SK-N-SH treated with all-trans-retinoic acid at 6 μM for 48 hours (cell line): Measurements from ENCODE around the gene FOLR2.

Source experiments
- ATAC-seq: fragments of 200-7000 bp; cut with Tn5 transposase; 3 replicates; pipeline ENCODE4 v1.9.1; 2020; ENCODE audit warnings: mild to moderate bottlenecking, moderate library complexity
- ARNTL ChIP-seq: fragments of 450-650 bp; formaldehyde crosslinking; IDR thresholded peaks from 2 replicates; pipeline ENCODE4 v1.5.0; 2020; ENCODE audit warnings: low read depth, mild to moderate bottlenecking, moderate library complexity, borderline replicate concordance
- BACH2 ChIP-seq: fragments of 250-450 bp; sonication (Bioruptor Pico); IDR thresholded peaks from 2 replicates; pipeline ENCODE4 v1.9.0; 2021; ENCODE audit warnings: mild to moderate bottlenecking, borderline replicate concordance
- CSDC2 ChIP-seq: fragments of 250-450 bp; sonication (Bioruptor Pico); IDR thresholded peaks from 2 replicates; pipeline ENCODE4 v1.5.0; 2020; ENCODE audit warnings: mild to moderate bottlenecking, moderate library complexity
- CSRNP3 ChIP-seq: fragments of 250-450 bp; sonication (Bioruptor Pico); IDR thresholded peaks from 2 replicates; pipeline ENCODE4 v1.5.1; 2021; ENCODE audit warnings: mild to moderate bottlenecking, moderate library complexity
- ESRRG ChIP-seq: fragments of 250-450 bp; sonication (Bioruptor Pico); IDR thresholded peaks from 2 replicates; pipeline ENCODE4 v1.6.1; 2021; ENCODE audit warnings: mild to moderate bottlenecking
- GLIS3 ChIP-seq: fragments of 250-450 bp; sonication (Bioruptor Pico); IDR thresholded peaks from 2 replicates; pipeline ENCODE4 v1.5.0; 2020; ENCODE audit warnings: mild to moderate bottlenecking, moderate library complexity
- ISL1 ChIP-seq: fragments of 250-450 bp; sonication (Bioruptor Pico); IDR thresholded peaks from 2 replicates; pipeline ENCODE4 v2.1.2; 2022; ENCODE audit warnings: mild to moderate bottlenecking, moderate library complexity
- OSR1 ChIP-seq: fragments of 250-450 bp; sonication (Bioruptor Pico); IDR thresholded peaks from 2 replicates; pipeline ENCODE4 v1.8.0; 2022; ENCODE audit warnings: moderate library complexity, mild to moderate bottlenecking, inconsistent platforms
- PPARA ChIP-seq: fragments of 250-450 bp; sonication (Bioruptor Pico); IDR thresholded peaks from 2 replicates; pipeline ENCODE4 v1.5.0; 2020; ENCODE audit warnings: mild to moderate bottlenecking, borderline replicate concordance
- RARB ChIP-seq: fragments of 250-450 bp; sonication (Bioruptor Pico); IDR thresholded peaks from 2 replicates; pipeline ENCODE4 v1.8.0; 2021; ENCODE audit warnings: mild to moderate bottlenecking, moderate library complexity
- SNAI2 ChIP-seq: fragments of 250-450 bp; sonication (Bioruptor Pico); IDR thresholded peaks from 2 replicates; pipeline ENCODE4 v1.5.0; 2020; ENCODE audit warnings: mild to moderate bottlenecking, moderate library complexity
- TCF4 ChIP-seq: fragments of 250-450 bp; sonication (Bioruptor Pico); IDR thresholded peaks from 2 replicates; pipeline ENCODE4 v1.8.0; 2021; ENCODE audit warnings: mild to moderate bottlenecking, moderate library complexity, borderline replicate concordance
- TOX ChIP-seq: fragments of 250-450 bp; sonication (Bioruptor Pico); IDR thresholded peaks from 2 replicates; pipeline ENCODE4 v1.8.0; 2021; ENCODE audit warnings: mild to moderate bottlenecking, moderate library complexity, borderline replicate concordance
- ZC3H10 ChIP-seq: fragments of 250-450 bp; sonication (Bioruptor Pico); IDR thresholded peaks from 2 replicates; pipeline ENCODE4 v1.5.1; 2021; ENCODE audit warnings: mild to moderate bottlenecking, moderate library complexity
- ZFP3 ChIP-seq: fragments of 250-450 bp; sonication (Bioruptor Pico); IDR thresholded peaks from 2 replicates; pipeline ENCODE4 v1.5.0; 2020; ENCODE audit warnings: mild to moderate bottlenecking, moderate library complexity
- ZFP30 ChIP-seq: fragments of 450-650 bp; formaldehyde crosslinking; IDR thresholded peaks from 2 replicates; pipeline ENCODE4 v1.5.0; 2022; ENCODE audit warnings: mild to moderate bottlenecking, moderate library complexity
- ZNF565 ChIP-seq: fragments of 450-650 bp; formaldehyde crosslinking; conservative IDR thresholded peaks from 2 replicates; pipeline ENCODE4 v1.5.0; 2020; ENCODE audit warnings: low read depth, mild to moderate bottlenecking, moderate library complexity
- ZNF70 ChIP-seq: fragments of 450-650 bp; formaldehyde crosslinking; IDR thresholded peaks from 2 replicates; pipeline ENCODE4 v1.5.0; 2020; ENCODE audit warnings: mild to moderate bottlenecking, moderate library complexity
- ZNF8 ChIP-seq: fragments of 450-650 bp; formaldehyde crosslinking; IDR thresholded peaks from 2 replicates; pipeline ENCODE4 v1.5.0; 2020; ENCODE audit warnings: mild to moderate bottlenecking, moderate library complexity
- TF ChIP-seq, protein P1 (sequence below): fragments of 250-450 bp; sonication (Bioruptor Pico); IDR thresholded peaks from 2 replicates; pipeline ENCODE4 v1.5.1; 2020; ENCODE audit warnings: low read depth, mild to moderate bottlenecking, moderate library complexity
- TF ChIP-seq, protein P2 (sequence below): fragments of 250-450 bp; sonication (Bioruptor Pico); IDR thresholded peaks from 2 replicates; pipeline ENCODE4 v1.8.0; 2021; ENCODE audit warnings: low read depth, mild to moderate bottlenecking, moderate library complexity, borderline replicate concordance
- TF ChIP-seq, protein P3 (sequence below): fragments of 250-450 bp; sonication (Bioruptor Pico); IDR thresholded peaks from 2 replicates; pipeline ENCODE4 v1.5.0; 2020; ENCODE audit warnings: mild to moderate bottlenecking, moderate library complexity
- TF ChIP-seq, protein P4 (sequence below): fragments of 250-450 bp; sonication (Bioruptor Pico); IDR thresholded peaks from 2 replicates; pipeline ENCODE4 v1.8.0; 2020; ENCODE audit warnings: mild to moderate bottlenecking, moderate library complexity, borderline replicate concordance

Gene FOLR2

DNA sequence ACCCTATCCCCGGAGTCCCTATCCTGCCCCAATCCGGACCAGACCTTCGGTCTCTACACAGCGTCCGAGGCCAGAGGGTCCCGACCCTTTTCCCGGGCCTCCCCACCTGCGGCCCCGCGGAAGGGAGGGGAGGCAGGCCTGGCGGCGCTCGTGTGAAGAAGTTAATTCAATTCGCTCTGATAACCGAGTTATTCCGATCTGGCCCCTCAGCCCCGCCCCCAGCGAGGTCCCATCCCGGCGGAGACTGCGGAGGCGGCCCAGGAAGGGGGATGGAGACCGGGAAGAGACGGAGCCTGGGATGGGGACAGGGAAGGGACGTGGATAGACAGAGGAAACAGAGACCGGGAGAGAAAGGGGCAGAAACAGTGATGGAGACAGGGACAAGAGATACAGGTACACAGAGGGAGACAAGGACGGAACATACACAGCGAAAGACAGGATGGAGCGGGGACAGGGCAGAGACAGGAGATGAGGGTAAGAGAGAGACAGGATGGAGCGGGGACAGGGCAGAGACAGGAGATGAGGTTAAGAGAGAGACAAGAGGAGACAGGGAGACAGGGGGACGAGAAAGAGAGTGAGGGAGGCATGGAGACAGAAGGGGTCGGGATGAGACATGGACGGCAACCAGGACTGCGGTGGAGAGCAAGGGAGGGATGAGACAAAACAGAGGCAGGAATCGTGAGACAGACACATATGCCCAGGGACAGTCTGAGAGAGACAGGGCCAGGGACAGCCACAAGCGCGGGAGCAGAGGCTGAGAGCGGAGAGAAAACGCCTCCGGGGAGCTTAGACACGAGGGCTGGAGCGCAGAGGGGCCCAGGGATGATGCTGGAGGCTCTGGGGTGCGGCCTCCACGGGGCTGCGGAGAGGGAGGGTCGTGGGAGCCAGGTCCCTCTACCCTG, 28.0 kb downstream of the FOLR2 start:
- no peak for TF ChIP-seq CSRNP3 (CRISPR knock-in tag)
- TF ChIP-seq, protein P1, sequence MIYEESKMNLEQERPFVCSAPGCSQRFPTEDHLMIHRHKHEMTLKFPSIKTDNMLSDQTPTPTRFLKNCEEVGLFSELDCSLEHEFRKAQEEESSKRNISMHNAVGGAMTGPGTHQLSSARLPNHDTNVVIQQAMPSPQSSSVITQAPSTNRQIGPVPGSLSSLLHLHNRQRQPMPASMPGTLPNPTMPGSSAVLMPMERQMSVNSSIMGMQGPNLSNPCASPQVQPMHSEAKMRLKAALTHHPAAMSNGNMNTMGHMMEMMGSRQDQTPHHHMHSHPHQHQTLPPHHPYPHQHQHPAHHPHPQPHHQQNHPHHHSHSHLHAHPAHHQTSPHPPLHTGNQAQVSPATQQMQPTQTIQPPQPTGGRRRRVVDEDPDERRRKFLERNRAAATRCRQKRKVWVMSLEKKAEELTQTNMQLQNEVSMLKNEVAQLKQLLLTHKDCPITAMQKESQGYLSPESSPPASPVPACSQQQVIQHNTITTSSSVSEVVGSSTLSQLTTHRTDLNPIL = no peak
- TF ChIP-seq, protein P2, sequence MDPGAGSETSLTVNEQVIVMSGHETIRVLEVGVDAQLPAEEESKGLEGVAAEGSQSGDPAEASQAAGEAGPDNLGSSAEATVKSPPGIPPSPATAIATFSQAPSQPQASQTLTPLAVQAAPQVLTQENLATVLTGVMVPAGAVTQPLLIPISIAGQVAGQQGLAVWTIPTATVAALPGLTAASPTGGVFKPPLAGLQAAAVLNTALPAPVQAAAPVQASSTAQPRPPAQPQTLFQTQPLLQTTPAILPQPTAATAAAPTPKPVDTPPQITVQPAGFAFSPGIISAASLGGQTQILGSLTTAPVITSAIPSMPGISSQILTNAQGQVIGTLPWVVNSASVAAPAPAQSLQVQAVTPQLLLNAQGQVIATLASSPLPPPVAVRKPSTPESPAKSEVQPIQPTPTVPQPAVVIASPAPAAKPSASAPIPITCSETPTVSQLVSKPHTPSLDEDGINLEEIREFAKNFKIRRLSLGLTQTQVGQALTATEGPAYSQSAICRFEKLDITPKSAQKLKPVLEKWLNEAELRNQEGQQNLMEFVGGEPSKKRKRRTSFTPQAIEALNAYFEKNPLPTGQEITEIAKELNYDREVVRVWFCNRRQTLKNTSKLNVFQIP (CRISPR knock-in tag) = no peak
- TF ChIP-seq TOX = no peak
- TF ChIP-seq, protein P3, sequence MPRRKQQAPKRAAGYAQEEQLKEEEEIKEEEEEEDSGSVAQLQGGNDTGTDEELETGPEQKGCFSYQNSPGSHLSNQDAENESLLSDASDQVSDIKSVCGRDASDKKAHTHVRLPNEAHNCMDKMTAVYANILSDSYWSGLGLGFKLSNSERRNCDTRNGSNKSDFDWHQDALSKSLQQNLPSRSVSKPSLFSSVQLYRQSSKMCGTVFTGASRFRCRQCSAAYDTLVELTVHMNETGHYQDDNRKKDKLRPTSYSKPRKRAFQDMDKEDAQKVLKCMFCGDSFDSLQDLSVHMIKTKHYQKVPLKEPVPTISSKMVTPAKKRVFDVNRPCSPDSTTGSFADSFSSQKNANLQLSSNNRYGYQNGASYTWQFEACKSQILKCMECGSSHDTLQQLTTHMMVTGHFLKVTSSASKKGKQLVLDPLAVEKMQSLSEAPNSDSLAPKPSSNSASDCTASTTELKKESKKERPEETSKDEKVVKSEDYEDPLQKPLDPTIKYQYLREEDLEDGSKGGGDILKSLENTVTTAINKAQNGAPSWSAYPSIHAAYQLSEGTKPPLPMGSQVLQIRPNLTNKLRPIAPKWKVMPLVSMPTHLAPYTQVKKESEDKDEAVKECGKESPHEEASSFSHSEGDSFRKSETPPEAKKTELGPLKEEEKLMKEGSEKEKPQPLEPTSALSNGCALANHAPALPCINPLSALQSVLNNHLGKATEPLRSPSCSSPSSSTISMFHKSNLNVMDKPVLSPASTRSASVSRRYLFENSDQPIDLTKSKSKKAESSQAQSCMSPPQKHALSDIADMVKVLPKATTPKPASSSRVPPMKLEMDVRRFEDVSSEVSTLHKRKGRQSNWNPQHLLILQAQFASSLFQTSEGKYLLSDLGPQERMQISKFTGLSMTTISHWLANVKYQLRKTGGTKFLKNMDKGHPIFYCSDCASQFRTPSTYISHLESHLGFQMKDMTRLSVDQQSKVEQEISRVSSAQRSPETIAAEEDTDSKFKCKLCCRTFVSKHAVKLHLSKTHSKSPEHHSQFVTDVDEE (CRISPR knock-in tag) = peak; percentile 23
- no peak for TF ChIP-seq ISL1 (CRISPR knock-in tag)
- peak; percentile 72 for TF ChIP-seq TCF4 (CRISPR knock-in tag)
- no peak for TF ChIP-seq ZNF565
- no peak for TF ChIP-seq PPARA
- TF ChIP-seq ZFP30 (CRISPR knock-in tag) = no peak
- TF ChIP-seq ARNTL (CRISPR knock-in tag) = no peak
- TF ChIP-seq BACH2 (CRISPR knock-in tag) = no peak
- TF ChIP-seq ESRRG (CRISPR knock-in tag) = no peak
- no peak for TF ChIP-seq CSDC2 (CRISPR knock-in tag)
- no peak for TF ChIP-seq ZFP3 (CRISPR knock-in tag)
- no peak for TF ChIP-seq RARB
- 0 out of 2 replicates have a peak, but pooled peaks have one; percentile 18 for TF ChIP-seq SNAI2 (CRISPR knock-in tag)
- no peak for TF ChIP-seq ZNF70 (CRISPR knock-in tag)
- no peak for TF ChIP-seq GLIS3 (CRISPR knock-in tag)
- no peak for TF ChIP-seq ZNF8 (CRISPR knock-in tag)
- TF ChIP-seq ZC3H10 (CRISPR knock-in tag) = no peak
- TF ChIP-seq OSR1 (CRISPR knock-in tag) = no peak
- TF ChIP-seq, protein P4, sequence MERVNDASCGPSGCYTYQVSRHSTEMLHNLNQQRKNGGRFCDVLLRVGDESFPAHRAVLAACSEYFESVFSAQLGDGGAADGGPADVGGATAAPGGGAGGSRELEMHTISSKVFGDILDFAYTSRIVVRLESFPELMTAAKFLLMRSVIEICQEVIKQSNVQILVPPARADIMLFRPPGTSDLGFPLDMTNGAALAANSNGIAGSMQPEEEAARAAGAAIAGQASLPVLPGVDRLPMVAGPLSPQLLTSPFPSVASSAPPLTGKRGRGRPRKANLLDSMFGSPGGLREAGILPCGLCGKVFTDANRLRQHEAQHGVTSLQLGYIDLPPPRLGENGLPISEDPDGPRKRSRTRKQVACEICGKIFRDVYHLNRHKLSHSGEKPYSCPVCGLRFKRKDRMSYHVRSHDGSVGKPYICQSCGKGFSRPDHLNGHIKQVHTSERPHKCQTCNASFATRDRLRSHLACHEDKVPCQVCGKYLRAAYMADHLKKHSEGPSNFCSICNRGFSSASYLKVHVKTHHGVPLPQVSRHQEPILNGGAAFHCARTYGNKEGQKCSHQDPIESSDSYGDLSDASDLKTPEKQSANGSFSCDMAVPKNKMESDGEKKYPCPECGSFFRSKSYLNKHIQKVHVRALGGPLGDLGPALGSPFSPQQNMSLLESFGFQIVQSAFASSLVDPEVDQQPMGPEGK (CRISPR knock-in tag) = no peak; the same call in 1 of the 2 replicates
- ATAC-seq = peak; percentile 8

- ATAC-seq = no peak
- TF ChIP-seq PPARA = no peak
- no peak for TF ChIP-seq CSDC2 (CRISPR knock-in tag)
- TF ChIP-seq GLIS3 (CRISPR knock-in tag) = no peak
- no peak for TF ChIP-seq ESRRG (CRISPR knock-in tag)
- TF ChIP-seq TCF4 (CRISPR knock-in tag) = no peak
- TF ChIP-seq ZNF565 = no peak
- TF ChIP-seq, protein P4 (CRISPR knock-in tag) = no peak
- TF ChIP-seq, protein P3 (CRISPR knock-in tag) = no peak
- TF ChIP-seq ARNTL (CRISPR knock-in tag) = no peak
- no peak for TF ChIP-seq RARB
- TF ChIP-seq ZFP3 (CRISPR knock-in tag) = no peak
- no peak for TF ChIP-seq ISL1 (CRISPR knock-in tag)
- TF ChIP-seq OSR1 (CRISPR knock-in tag) = no peak
- no peak for TF ChIP-seq ZFP30 (CRISPR knock-in tag)
Observed at GRCh38 chr11:72245263-72245816, 28.7 kb downstream of the FOLR2 start.
